ENCODE measurements around the gene PMPCA. TPM values are rescaled to one million over a fixed set of nuclear protein-coding genes. Genes with fewer than 3 reads are reported as not detected.

Gene PMPCA
- total and polyA plus RNA-seq, 2 donors (not counting 3 experiments of a cell fraction or from before 2014, with no cell fraction given) = 69.0 to 75.3 TPM

- H3K36me3 ChIP-seq (ENCODE audit: control insufficient read depth in 2 of 2, extremely low read depth in 1 of 2, insufficient read depth in 2 of 2, low read length in 2 of 2) = no peaks in the 10 kb centered on the region
- no peak overlapping the region for H3K4me2 ChIP-seq (ENCODE audit: insufficient read depth, low read length)
- dilution Hi-C loops (cut with MboI; ENCODE audit: extremely low pct_ligation_motif_present, low sequenced_read_pairs) (no loop called here), intact Hi-C loops (cut with micrococcal nuclease) (no loop called here)
- no peaks in the 10 kb centered on the region for H3K79me2 ChIP-seq (ENCODE audit: control insufficient read depth, insufficient read depth, low read length)
- no peaks in the 10 kb centered on the region for H3K27me3 ChIP-seq (ENCODE audit: control insufficient read depth in 2 of 2, insufficient read depth in 2 of 2, low read length in 2 of 2)
- no peak overlapping the region for H2AFZ ChIP-seq (ENCODE audit: low read depth, low read length)
- no peak overlapping the region for H3K27ac ChIP-seq (ENCODE audit: insufficient read depth, low read depth, low read length)
- POLR2A ChIA-PET = no interaction called here
- no peaks in the 10 kb centered on the region for H3K9me1 ChIP-seq (replicated peaks; ENCODE audit: control insufficient read depth, extremely low read depth, insufficient read depth, low read length)
- H3K4me3 ChIP-seq (replicated peaks in 1 of 3; ENCODE audit: insufficient read depth in 1 of 3, low read depth in 1 of 3, low read length in 3 of 3) = no peak overlapping the region
- no TSS peak for BruUV-seq (replicated peaks)
- no peaks in the 10 kb centered on the region for H3K4me1 ChIP-seq (ENCODE audit: control insufficient read depth, extremely low read depth, insufficient read depth, low read length)
- no peaks in the 10 kb centered on the region for H4K20me1 ChIP-seq (replicated peaks; ENCODE audit: control insufficient read depth, extremely low read depth, insufficient read depth, low read length)
- no peak overlapping the region for H3K9ac ChIP-seq (replicated peaks; ENCODE audit: extremely low read depth, insufficient read depth, low read length)
- no peak for FAIRE-seq
- DNase-seq (ENCODE audit: low read depth, low spot score) = peak; percentile 12
- CTCF ChIA-PET = interaction anchor here (0.8 to 0.9 kb wide), 2 partner anchors 17 to 60 kb away, joined by 3 to 4 read pairs; no protein-coding TSS in a partner anchor
- no peaks in the 10 kb centered on the region for H3K9me3 ChIP-seq (replicated peaks; ENCODE audit: control insufficient read depth, insufficient read depth, low read length)
- TF ChIP-seq GATA2 (IDR thresholded peaks at IDR 0.05; ENCODE audit: insufficient read depth, insufficient read length, low read depth, low read length) = no peak
- TF ChIP-seq CTCF (IDR thresholded peaks at IDR 0.05; ENCODE audit: extremely low read depth in 1 of 2, insufficient read depth in 1 of 2, low read depth in 1 of 2, low read length in 2 of 2) = peak in 1 of 2 donors; percentile 30
Measured at GRCh38 chr9:136372561-136373299, 37.7 kb upstream of the PMPCA start.

GRCh38 chr9:136373300-136374182 is 36.9 kb upstream of the PMPCA start, which contains the start of gene CARD9:
Gene CARD9 (minus strand): TSS chr9:136373669. CDS start chr9:136372078, 1,591 bp downstream.
- Histone ChIP-seq H3K79me2 (ENCODE audit: control insufficient read depth, insufficient read depth, low read length) (no peaks in the 10 kb centered on the region), H3K27me3 (ENCODE audit: control insufficient read depth in 2 of 2, insufficient read depth in 2 of 2, low read length in 2 of 2) (no peaks in the 10 kb centered on the region), H3K9me1 (replicated peaks; ENCODE audit: control insufficient read depth, extremely low read depth, insufficient read depth, low read length) (no peaks in the 10 kb centered on the region), H3K4me1 (ENCODE audit: control insufficient read depth, extremely low read depth, insufficient read depth, low read length) (no peaks in the 10 kb centered on the region), H2AFZ (ENCODE audit: low read depth, low read length) (no peak within 1 kb of the TSS), H3K9me3 (replicated peaks; ENCODE audit: control insufficient read depth, insufficient read depth, low read length) (no peaks in the 10 kb centered on the region), H3K9ac (replicated peaks; ENCODE audit: extremely low read depth, insufficient read depth, low read length) (no peak within 1 kb of the TSS), H3K4me3 (replicated peaks in 1 of 3; ENCODE audit: insufficient read depth in 1 of 3, low read depth in 1 of 3, low read length in 3 of 3) (no peak within 1 kb of the TSS), H3K4me2 (ENCODE audit: insufficient read depth, low read length) (no peak within 1 kb of the TSS), H3K27ac (ENCODE audit: insufficient read depth, low read depth, low read length) (no peak within 1 kb of the TSS), H3K36me3 (ENCODE audit: control insufficient read depth in 2 of 2, extremely low read depth in 1 of 2, insufficient read depth in 2 of 2, low read length in 2 of 2) (no peaks in the 10 kb centered on the region), H4K20me1 (replicated peaks; ENCODE audit: control insufficient read depth, extremely low read depth, insufficient read depth, low read length) (no peaks in the 10 kb centered on the region)
- FAIRE-seq = no peak
- dilution Hi-C loops (cut with MboI; ENCODE audit: extremely low pct_ligation_motif_present, low sequenced_read_pairs) = no loop called here
- BruUV-seq (replicated peaks) = no TSS peak
- POLR2A ChIA-PET = no interaction called here
- TF ChIP-seq FOS (IDR thresholded peaks at IDR 0.05; ENCODE audit: borderline replicate concordance, insufficient read depth, low read length) (no peak), MAX (IDR thresholded peaks at IDR 0.05; ENCODE audit: insufficient read depth, insufficient read length) (no peak), EZH2 (IDR thresholded peaks at IDR 0.05; ENCODE audit: borderline replicate concordance, low read depth, low read length, severe bottlenecking) (no peak), POLR2A (IDR thresholded peaks at IDR 0.05; ENCODE audit: low read depth, low read length) (no peak), JUN (IDR thresholded peaks at IDR 0.05; ENCODE audit: borderline replicate concordance, insufficient read depth, insufficient read length, low read depth) (no peak), GATA2 (IDR thresholded peaks at IDR 0.05; ENCODE audit: insufficient read depth, insufficient read length, low read depth, low read length) (no peak), CTCF (IDR thresholded peaks at IDR 0.05; ENCODE audit: extremely low read depth in 1 of 2, insufficient read depth in 1 of 2, low read depth in 1 of 2, low read length in 2 of 2) (no peak), MYC (IDR thresholded peaks at IDR 0.05; ENCODE audit: low read depth, low read length) (no peak), POLR2AphosphoS5 (IDR thresholded peaks at IDR 0.05; ENCODE audit: insufficient read depth, low read depth, low read length) (no peak)
- CTCF ChIA-PET = no interaction called here
- intact Hi-C loops (cut with micrococcal nuclease) = no loop called here
- DNase-seq (ENCODE audit: low read depth, low spot score) = no peak

Data from endothelial cell of umbilical vein (primary cell).